T-helper 1 cell treated with Interleukin-12 subunit alpha and Interleukin-12 subunit beta and Interleukin-4 antibody, amounts not matched to agents 30 μg/mL and 1 μg/mL, for 36 hours (primary cell): ENCODE data around the gene GCLM.

Experiments used
- H3K27ac Mint-ChIP-seq: one replicate; pipeline ENCODE4 v1.8.0; 2021; ENCODE audit warnings: mild to moderate bottlenecking, mixed read lengths
- H3K27me3 Mint-ChIP-seq: one replicate; pipeline ENCODE4 v1.8.0; 2021; ENCODE audit warnings: low read depth, mixed read lengths
- H3K36me3 Mint-ChIP-seq: one replicate; pipeline ENCODE4 v1.8.0; 2021; ENCODE audit warnings: low read depth, mixed read lengths
- H3K4me1 Mint-ChIP-seq: one replicate; pipeline ENCODE4 v1.8.0; 2021; ENCODE audit warnings: low read depth, mixed read lengths
- H3K4me3 Mint-ChIP-seq: one replicate; pipeline ENCODE4 v1.8.0; 2021; ENCODE audit warnings: mild to moderate bottlenecking, moderate library complexity, mixed read lengths
- H3K9me3 Mint-ChIP-seq: one replicate; pipeline ENCODE4 v1.8.0; 2021; ENCODE audit warnings: mixed read lengths

Gene GCLM

GRCh38 chr1:93907718-93908117, 1.5 kb downstream of the GCLM start:
- H3K4me1 Mint-ChIP-seq: peaks cover 38% of the 10 kb centered on the region
- H3K4me3 Mint-ChIP-seq: peak overlapping the region; percentile 81
- H3K9me3 Mint-ChIP-seq: peaks cover 6% of the 10 kb centered on the region
- peaks cover 12% of the 10 kb centered on the region for H3K36me3 Mint-ChIP-seq
- H3K27me3 Mint-ChIP-seq: peaks cover 14% of the 10 kb centered on the region
- peak overlapping the region; percentile 5 for H3K27ac Mint-ChIP-seq

DNA sequence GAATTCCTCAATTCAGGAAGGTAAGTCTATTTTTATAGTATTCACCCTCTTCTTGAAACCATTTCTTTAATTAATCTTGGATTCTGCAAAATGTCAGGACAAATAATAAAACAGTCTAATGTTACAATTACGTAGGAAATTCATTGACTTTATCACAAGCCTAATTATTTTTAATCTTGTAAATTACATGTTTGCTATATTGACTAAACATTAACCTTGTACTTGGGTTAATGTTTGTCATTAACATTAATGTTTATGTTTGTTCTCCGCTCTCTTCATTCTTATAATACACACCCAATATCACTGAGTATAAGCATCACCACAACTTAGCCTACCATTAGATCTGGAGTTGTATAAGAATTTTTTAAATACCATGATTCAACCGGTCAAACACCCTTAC, 2.8 kb downstream of the GCLM start:
- peaks cover 5% of the 10 kb centered on the region for H3K27me3 Mint-ChIP-seq
- H3K36me3 Mint-ChIP-seq: peaks cover 13% of the 10 kb centered on the region
- peaks cover 38% of the 10 kb centered on the region for H3K4me1 Mint-ChIP-seq
- H3K4me3 Mint-ChIP-seq: no peak overlapping the region
- H3K27ac Mint-ChIP-seq: no peak overlapping the region
- H3K9me3 Mint-ChIP-seq: peaks cover 6% of the 10 kb centered on the region

GRCh38 chr1:93905734-93906133, 3.5 kb downstream of the GCLM start:
- Mint-ChIP-seq H3K4me1 (peaks cover 40% of the 10 kb centered on the region), H3K9me3 (peaks cover 6% of the 10 kb centered on the region), H3K27ac (no peak overlapping the region), H3K4me3 (peak overlapping the region; percentile 2), H3K36me3 (peaks cover 16% of the 10 kb centered on the region), H3K27me3 (peaks cover 5% of the 10 kb centered on the region)

- Mint-ChIP-seq H3K9me3 (peaks cover 3% of the 10 kb centered on the region), H3K4me3 (no peak overlapping the region), H3K27me3 (peaks cover 3% of the 10 kb centered on the region), H3K4me1 (peaks cover 37% of the 10 kb centered on the region), H3K27ac (peak overlapping the region; percentile 28), H3K36me3 (peaks cover 18% of the 10 kb centered on the region)
These were observed 4.2 kb downstream of the GCLM start for GRCh38 chr1:93905051-93905450.

- peak overlapping the region; percentile 41 for H3K27ac Mint-ChIP-seq
- peaks cover 17% of the 10 kb centered on the region for H3K36me3 Mint-ChIP-seq
- no peak overlapping the region for H3K4me3 Mint-ChIP-seq
- H3K9me3 Mint-ChIP-seq: no peaks in the 10 kb centered on the region
- H3K27me3 Mint-ChIP-seq: no peaks in the 10 kb centered on the region
- peaks cover 33% of the 10 kb centered on the region for H3K4me1 Mint-ChIP-seq
These were observed 5.0 kb downstream of the GCLM start for GRCh38 chr1:93904228-93904627.

GRCh38 chr1:93900723-93901504, 8.3 kb downstream of the GCLM start:
- peaks cover 17% of the 10 kb centered on the region for H3K36me3 Mint-ChIP-seq
- H3K27me3 Mint-ChIP-seq: no peaks in the 10 kb centered on the region
- no peak overlapping the region for H3K4me3 Mint-ChIP-seq
- H3K4me1 Mint-ChIP-seq: peaks cover 16% of the 10 kb centered on the region
- H3K9me3 Mint-ChIP-seq: no peaks in the 10 kb centered on the region
- no peak overlapping the region for H3K27ac Mint-ChIP-seq

DNA sequence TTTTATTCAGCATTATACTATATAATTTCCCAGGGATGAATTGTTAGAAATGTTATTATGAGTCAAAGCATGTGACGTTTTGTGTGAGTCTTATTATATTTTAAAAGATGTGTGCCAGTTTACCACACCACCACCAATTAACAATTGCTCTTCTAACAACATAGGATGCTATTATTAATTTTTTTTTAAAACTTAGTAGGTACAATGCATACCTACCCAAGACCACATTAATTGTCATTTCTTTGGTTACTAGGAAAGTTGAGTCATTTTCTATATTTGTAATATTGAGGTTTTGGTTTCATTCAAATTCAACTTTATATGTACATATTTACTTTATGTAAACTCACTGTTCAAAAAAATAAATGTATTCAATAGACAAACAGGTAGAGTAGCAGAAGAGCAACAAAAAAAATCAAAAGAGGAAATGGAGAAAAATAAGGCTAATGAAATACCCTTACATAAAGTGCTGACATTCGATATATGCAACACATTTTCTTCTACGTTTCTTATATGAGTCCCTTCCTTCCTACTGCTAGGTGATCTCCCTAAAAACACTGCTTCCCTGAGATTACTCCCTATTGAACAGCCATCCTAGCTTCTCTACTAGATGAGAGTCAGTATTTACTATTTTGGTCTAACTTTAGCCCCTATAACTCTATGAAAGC, 9.6 kb downstream of the GCLM start:
- peaks cover 17% of the 10 kb centered on the region for H3K36me3 Mint-ChIP-seq
- H3K27me3 Mint-ChIP-seq: no peaks in the 10 kb centered on the region
- H3K4me1 Mint-ChIP-seq: peaks cover 12% of the 10 kb centered on the region
- H3K9me3 Mint-ChIP-seq: no peaks in the 10 kb centered on the region
- H3K27ac Mint-ChIP-seq: no peak overlapping the region
- no peak overlapping the region for H3K4me3 Mint-ChIP-seq

- H3K27ac Mint-ChIP-seq: no peak overlapping the region
- H3K4me1 Mint-ChIP-seq: no peaks in the 10 kb centered on the region
- H3K4me3 Mint-ChIP-seq: no peak overlapping the region
- no peaks in the 10 kb centered on the region for H3K27me3 Mint-ChIP-seq
- H3K36me3 Mint-ChIP-seq: peaks cover 18% of the 10 kb centered on the region
- no peaks in the 10 kb centered on the region for H3K9me3 Mint-ChIP-seq
These were observed 20.3 kb downstream of the GCLM start for GRCh38 chr1:93888900-93889299.

- Mint-ChIP-seq H3K4me1 (peaks cover 18% of the 10 kb centered on the region), H3K27me3 (no peaks in the 10 kb centered on the region), H3K27ac (no peak overlapping the region), H3K9me3 (no peaks in the 10 kb centered on the region), H3K36me3 (peaks cover 8% of the 10 kb centered on the region), H3K4me3 (no peak overlapping the region)
These were observed 27.0 kb downstream of the GCLM start for GRCh38 chr1:93882269-93882668.

DNA sequence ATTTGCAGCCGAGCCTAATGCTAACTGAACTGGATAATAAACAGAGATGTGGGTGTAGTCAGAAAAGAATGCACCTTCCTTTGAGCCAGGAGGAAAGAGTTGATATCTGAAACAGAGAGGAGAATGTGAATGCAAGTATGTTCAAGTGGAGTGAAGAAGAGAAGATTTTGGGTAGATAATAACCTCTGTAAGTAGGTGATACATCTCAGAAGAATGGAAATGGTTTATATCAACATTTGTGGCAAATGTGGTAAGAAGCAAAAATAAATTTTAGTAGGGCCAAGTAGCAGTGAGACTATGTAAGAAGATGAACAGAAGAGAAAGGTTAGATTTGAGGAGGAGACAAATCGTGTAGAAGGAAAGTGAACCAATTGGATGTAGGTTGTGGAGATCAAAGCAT, 28.5 kb downstream of the GCLM start:
- Mint-ChIP-seq H3K36me3 (peaks cover 19% of the 10 kb centered on the region), H3K9me3 (no peaks in the 10 kb centered on the region), H3K4me1 (peaks cover 28% of the 10 kb centered on the region), H3K27ac (no peak overlapping the region), H3K4me3 (no peak overlapping the region), H3K27me3 (no peaks in the 10 kb centered on the region)

DNA sequence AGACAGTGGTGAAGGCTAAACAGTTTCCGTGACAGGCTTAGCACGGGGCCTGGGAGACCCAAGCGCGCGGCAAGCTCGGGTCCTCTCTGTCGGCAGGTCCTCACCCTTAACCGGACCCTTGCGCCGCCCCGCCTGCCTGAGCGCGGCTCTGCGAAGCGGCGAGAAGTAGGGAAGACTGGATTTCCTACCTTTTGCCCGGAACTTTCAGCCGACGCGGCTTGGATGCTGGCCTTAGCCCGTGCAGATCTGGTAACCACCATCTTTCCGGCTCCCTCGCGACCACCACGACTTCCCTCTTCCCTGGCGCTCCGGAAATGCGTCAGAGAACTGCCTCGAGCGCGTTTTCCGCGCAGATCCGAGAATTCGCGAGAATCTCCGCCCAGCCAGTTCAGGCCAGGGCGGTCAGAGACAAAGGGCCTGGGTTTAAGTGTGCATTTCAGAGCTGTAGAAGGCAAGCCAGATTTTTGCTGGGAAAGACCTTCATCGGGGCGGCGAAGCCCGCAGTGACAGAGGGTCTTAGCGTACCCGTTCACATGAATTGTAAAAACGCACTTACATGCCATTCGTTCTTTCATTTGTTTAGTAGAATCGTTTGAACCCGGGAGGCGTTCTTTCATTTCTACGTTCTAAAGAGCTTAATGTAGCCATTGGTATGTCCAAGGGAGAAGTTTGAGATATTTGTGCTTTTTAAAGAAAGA, 30.2 kb downstream of the GCLM start, which contains the start of gene DNTTIP2:
DNTTIP2 (minus strand) TSS at position 318 of the 698 bp plus-strand sequence; CDS start at position 260, 58 bp downstream.
- H3K36me3 Mint-ChIP-seq: peaks cover 34% of the 10 kb centered on the region
- no peaks in the 10 kb centered on the region for H3K9me3 Mint-ChIP-seq

GRCh38 chr1:93878501-93878888, 30.7 kb downstream of the GCLM start:
- H3K27me3 Mint-ChIP-seq: no peaks in the 10 kb centered on the region
- H3K27ac Mint-ChIP-seq: peak overlapping the region; percentile 92
- H3K4me1 Mint-ChIP-seq: peaks cover 39% of the 10 kb centered on the region
- peak overlapping the region; percentile 89 for H3K4me3 Mint-ChIP-seq
- no peaks in the 10 kb centered on the region for H3K9me3 Mint-ChIP-seq
- peaks cover 37% of the 10 kb centered on the region for H3K36me3 Mint-ChIP-seq

More for the DNA sequence above, 30.2 kb downstream of the GCLM start, which contains the start of gene DNTTIP2:
- Mint-ChIP-seq H3K27me3 (no peaks in the 10 kb centered on the region), H3K27ac (peak within 1 kb of the TSS; percentile 92), H3K4me1 (peaks cover 36% of the 10 kb centered on the region), H3K4me3 (peak within 1 kb of the TSS; percentile 89)

DNA sequence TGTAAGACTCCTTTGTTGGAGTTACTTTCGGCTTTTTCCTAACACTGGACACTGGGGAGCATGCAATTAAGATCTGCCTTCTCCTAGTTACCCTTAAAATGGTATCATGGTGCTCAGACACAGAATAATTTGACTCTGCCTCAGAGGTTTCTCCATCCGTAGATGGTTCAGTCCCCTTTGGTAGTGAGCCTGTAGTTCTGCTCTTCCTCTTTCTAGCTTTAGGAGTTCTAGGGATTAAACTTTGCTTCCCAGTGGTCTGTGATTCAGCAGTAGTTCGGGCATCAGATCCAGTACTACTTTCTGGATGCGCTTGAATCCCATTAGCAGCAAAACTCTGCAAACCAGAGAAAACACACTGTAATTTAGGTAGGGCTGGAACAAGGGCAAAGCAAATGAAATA, 31.7 kb downstream of the GCLM start:
- H3K36me3 Mint-ChIP-seq: peaks cover 37% of the 10 kb centered on the region
- H3K9me3 Mint-ChIP-seq: no peaks in the 10 kb centered on the region
- H3K27me3 Mint-ChIP-seq: no peaks in the 10 kb centered on the region
- peak overlapping the region; percentile 35 for H3K27ac Mint-ChIP-seq
- H3K4me1 Mint-ChIP-seq: peaks cover 38% of the 10 kb centered on the region
- peak overlapping the region; percentile 89 for H3K4me3 Mint-ChIP-seq

- peak overlapping the region; percentile 43 for H3K27ac Mint-ChIP-seq
- H3K4me3 Mint-ChIP-seq: peak overlapping the region; percentile 70
- no peaks in the 10 kb centered on the region for H3K27me3 Mint-ChIP-seq
- peaks cover 40% of the 10 kb centered on the region for H3K4me1 Mint-ChIP-seq
- no peaks in the 10 kb centered on the region for H3K9me3 Mint-ChIP-seq
- H3K36me3 Mint-ChIP-seq: peaks cover 48% of the 10 kb centered on the region
These were observed 33.0 kb downstream of the GCLM start for GRCh38 chr1:93876244-93876643.
